GM23338 (cell line): ENCODE measurements around the gene RNF220.
A peak's percentile ranks its signal among the peaks of the same experiment; 100 is the strongest.

Experiments used
- CREB1 ChIP-seq: fragments of 250-450 bp; sonication (Bioruptor Pico); IDR thresholded peaks from 2 replicates; pipeline ENCODE4 v1.5.0; 2020; ENCODE audit warnings: low read depth, mild to moderate bottlenecking, moderate library complexity
- CTCF ChIP-seq, 2 experiments: fragments of 200-600 bp in 1 of 2; sonication (generic) in 1 of 2; conservative IDR thresholded peaks; 2 replicates each; pipeline versions ENCODE4 v1.5.1 to v1.6.1; 2016 to 2017; ENCODE audit warnings: antibody characterized with exemption in 2 of 2, low read depth in 2 of 2, mild to moderate bottlenecking in 2 of 2, moderate library complexity in 1 of 2
- ETS1 ChIP-seq: IDR thresholded peaks from 2 replicates; pipeline ENCODE4 v1.6.1; 2016; ENCODE audit warnings: antibody characterized with exemption
- EZH2 ChIP-seq: fragments of 200-600 bp; sonication (generic); IDR thresholded peaks from one replicate; pipeline ENCODE4 v1.8.0; 2017; ENCODE audit warnings: antibody characterized with exemption, mild to moderate bottlenecking, low read depth; ENCODE audit not compliant: unreplicated experiment
- EZH2phosphoT487 ChIP-seq: fragments of 200-600 bp; sonication (generic); IDR thresholded peaks from one replicate; pipeline ENCODE4 v1.8.1; 2018; ENCODE audit warnings: antibody characterized with exemption; ENCODE audit not compliant: unreplicated experiment
- JUNB ChIP-seq: IDR thresholded peaks from one replicate; pipeline ENCODE4 v1.6.1; 2016; ENCODE audit warnings: antibody characterized with exemption; ENCODE audit not compliant: unreplicated experiment
- NANOG ChIP-seq: IDR thresholded peaks from 2 replicates; pipeline ENCODE4 v1.6.1; 2016; ENCODE audit warnings: antibody characterized with exemption, borderline replicate concordance
- POLR2AphosphoS5 ChIP-seq: IDR thresholded peaks from 2 replicates; pipeline ENCODE4 v1.6.1; 2016; ENCODE audit warnings: antibody characterized with exemption, low read depth
- REST ChIP-seq: IDR thresholded peaks from one replicate; pipeline ENCODE4 v1.6.1; 2018; ENCODE audit warnings: antibody characterized with exemption; ENCODE audit not compliant: unreplicated experiment
- STAT1 ChIP-seq: IDR thresholded peaks from one replicate; pipeline ENCODE4 v1.6.1; 2016; ENCODE audit warnings: antibody characterized with exemption; ENCODE audit not compliant: unreplicated experiment
- ZNF114 ChIP-seq: fragments of 250-450 bp; sonication (Bioruptor Pico); IDR thresholded peaks from 2 replicates; pipeline ENCODE4 v1.5.0; 2020; ENCODE audit warnings: mild to moderate bottlenecking, moderate library complexity
- ZNF462 ChIP-seq: fragments of 250-450 bp; sonication (Bioruptor Pico); IDR thresholded peaks from 2 replicates; pipeline ENCODE4 v1.5.0; 2020; ENCODE audit warnings: mild to moderate bottlenecking, moderate library complexity

GRCh38 chr1:44425341-44426082 lies 20.5 kb downstream of the RNF220 start:
- TF ChIP-seq CTCF (conservative IDR thresholded peaks at IDR 0.05; ENCODE audit: low read depth in 2 of 2), result peak in 1 of 2 experiments; percentile 34; a peak in 3 of 4 replicates
- no peak for TF ChIP-seq EZH2phosphoT487
- TF ChIP-seq EZH2, result no peak
- no peak for TF ChIP-seq REST
- TF ChIP-seq POLR2AphosphoS5, result no peak
- no peak for TF ChIP-seq CREB1 (CRISPR knock-in tag)
- no peak for TF ChIP-seq ETS1
- no peak for TF ChIP-seq ZNF462 (CRISPR knock-in tag)
- no peak for TF ChIP-seq ZNF114 (CRISPR knock-in tag)
- TF ChIP-seq STAT1, result no peak
- no peak for TF ChIP-seq NANOG
- no peak for TF ChIP-seq JUNB
